Panc1 (cell line): ENCODE results near the gene MYO1B. TPM values are rescaled to one million over a fixed set of nuclear protein-coding genes. Genes with fewer than 3 reads are reported as not detected.

Source experiments
- ATAC-seq: fragments of 200-7000 bp; cut with Tn5 transposase; 2 replicates; pipeline ENCODE4 v1.9.1; 2020; ENCODE audit warnings: mild to moderate bottlenecking, moderate library complexity
- BruUV-seq: library from RNA; stranded (reverse); fragments of 400-500 nt; replicated peaks from 2 replicates; lab custom pipeline; 2021; lab: Mats Ljungman, UMichigan
- CTCF ChIA-PET: fragments of 300-600 bp; sonication (Branson Sonifier 250); formaldehyde crosslinking; loops from one replicate; lab custom pipeline; 2022; ENCODE audit warnings: antibody characterized with exemption; lab: Charles Lee
- POLR2A ChIA-PET: fragments of 300-600 bp; sonication (Branson Sonifier 250); formaldehyde crosslinking; loops from one replicate; lab custom pipeline; 2022; ENCODE audit warnings: antibody characterized with exemption; lab: Charles Lee
- DNase-seq: peaks from one replicate; pipeline ENCODE4 v3.0.0-alpha.2; 2010; ENCODE audit warnings: low read depth, low spot score
- H3K27ac ChIP-seq: 2 replicates; pipeline ENCODE4 v1.5.1; 2011; ENCODE audit warnings: mild to moderate bottlenecking, low read length, inconsistent platforms
- H3K27me3 ChIP-seq: fragments of 200-500 bp; sonication (Bioruptor generic); 2 replicates; pipeline ENCODE4 v1.6.0; 2014; ENCODE audit warnings: low read length, inconsistent platforms; ENCODE audit not compliant: control insufficient read depth, insufficient read depth
- H3K36me3 ChIP-seq: fragments of 200-500 bp; sonication (Bioruptor generic); 2 replicates; pipeline ENCODE4 v1.5.1; 2014; ENCODE audit warnings: inconsistent platforms, mild to moderate bottlenecking, low read length, moderate library complexity; ENCODE audit not compliant: control insufficient read depth, insufficient read depth
- H3K4me1 ChIP-seq: 2 replicates; pipeline ENCODE4 v1.5.1; 2011; ENCODE audit warnings: inconsistent platforms, mild to moderate bottlenecking, low read length, moderate library complexity; ENCODE audit not compliant: control insufficient read depth, insufficient read depth
- H3K4me3 ChIP-seq, 2 experiments: 2 replicates each; pipeline ENCODE4 v1.5.1; 2011 to 2012; ENCODE audit warnings: low read depth in 2 of 2, low read length in 2 of 2, mild to moderate bottlenecking in 2 of 2, inconsistent platforms in 1 of 2, moderate library complexity in 1 of 2
- H3K9me3 ChIP-seq: fragments of 200-500 bp; sonication (Bioruptor generic); 2 replicates; pipeline ENCODE4 v1.5.1; 2014; ENCODE audit warnings: low read depth, mild to moderate bottlenecking, inconsistent platforms, low read length, moderate library complexity; ENCODE audit not compliant: control insufficient read depth, insufficient read depth
- CTCF ChIP-seq: fragments of 450-650 bp; IDR thresholded peaks from 2 replicates; pipeline ENCODE4 v1.5.1; 2017; ENCODE audit warnings: mild to moderate bottlenecking
- POLR2AphosphoS5 ChIP-seq: IDR thresholded peaks from 2 replicates; pipeline ENCODE4 v1.6.1; 2012; ENCODE audit warnings: mild to moderate bottlenecking, low read depth, low read length, moderate library complexity
- REST ChIP-seq, 2 experiments: IDR thresholded peaks; 2 replicates each; pipeline ENCODE4 v1.6.1; 2011 to 2012; ENCODE audit warnings: low read depth in 2 of 2, control low read depth in 1 of 2, low read length in 1 of 2, mild to moderate bottlenecking in 1 of 2, moderate library complexity in 1 of 2; ENCODE audit not compliant: insufficient read depth in 1 of 2
- SIN3A ChIP-seq: IDR thresholded peaks from 2 replicates; pipeline ENCODE4 v1.6.1; 2012; ENCODE audit warnings: low read depth, mild to moderate bottlenecking, low read length, moderate library complexity, borderline replicate concordance; ENCODE audit not compliant: insufficient read depth
- TCF7L2 ChIP-seq: IDR thresholded peaks from 2 replicates; pipeline ENCODE4 v1.6.1; 2011; ENCODE audit warnings: mild to moderate bottlenecking, low read depth, low read length, inconsistent platforms
- in situ Hi-C: cut with HindIII; loops from 2 replicates; pipeline ENCODE4 v1.10.0; 2016; ENCODE audit warnings: low sequenced_read_pairs, low pct_unique_long_range_greater_than_20kb
- intact Hi-C: fragments of 100-400 bp; cut with micrococcal nuclease; formaldehyde crosslinking; loops from one replicate; pipeline ENCODE4 v1.10.0; 2022; ENCODE audit not compliant: unreplicated experiment
- total RNA-seq: library from RNA; stranded (reverse); gene quantifications from one replicate; pipeline ENCODE4 v1.2.1, GENCODE V29; 2021; ENCODE audit not compliant: unreplicated experiment

MYO1B gene
- total RNA-seq, 1 experiment from 2014 or later = 51.5 TPM

DNA sequence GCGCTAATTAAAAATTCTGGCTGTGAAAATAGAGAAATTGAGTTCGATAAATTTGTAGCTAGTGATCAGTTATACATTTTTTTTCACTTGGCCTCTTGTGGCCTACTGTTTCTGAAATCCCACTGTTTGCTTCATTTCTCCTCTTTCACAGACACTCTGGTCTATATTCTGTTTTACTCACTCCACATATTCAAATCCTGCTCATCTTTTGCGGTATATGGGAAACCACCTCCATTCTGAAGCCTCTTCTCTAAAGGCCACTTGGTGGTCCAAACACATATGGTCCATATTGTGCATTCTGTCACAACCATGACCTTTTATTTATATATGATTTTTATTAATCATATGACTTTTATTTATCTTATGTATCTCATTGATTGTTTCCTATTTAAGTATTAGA lies 67.0 kb downstream of the MYO1B start:
- Histone ChIP-seq H3K9me3 (no peaks in the 10 kb centered on the region), H3K4me3 (no peak overlapping the region), H3K27ac (no peak overlapping the region), H3K4me1 (no peaks in the 10 kb centered on the region), H3K36me3 (no peaks in the 10 kb centered on the region), H3K27me3 (no peaks in the 10 kb centered on the region)
- POLR2A ChIA-PET = no interaction called here
- no peak for ATAC-seq
- TF ChIP-seq TCF7L2 (no peak), CTCF (no peak), SIN3A (no peak), REST (IDR thresholded peaks at IDR 0.05; ENCODE audit: insufficient read depth in 1 of 2, low read depth in 2 of 2, low read length in 1 of 2) (no peak), POLR2AphosphoS5 (no peak)
- DNase-seq = no peak
- in situ Hi-C loops = no loop called here
- intact Hi-C loops = no loop called here
- CTCF ChIA-PET = no interaction called here
- BruUV-seq = no TSS peak

GRCh38 chr2:191312662-191313061 lies 67.5 kb downstream of the MYO1B start:
- ChIA-PET POLR2A (no interaction called here), CTCF (no interaction called here)
- no peak for TF ChIP-seq SIN3A
- no peak for TF ChIP-seq CTCF
- no peak for TF ChIP-seq POLR2AphosphoS5
- no peak for TF ChIP-seq TCF7L2
- TF ChIP-seq REST (IDR thresholded peaks at IDR 0.05; ENCODE audit: insufficient read depth in 1 of 2, low read depth in 2 of 2, low read length in 1 of 2) = no peak
- Histone ChIP-seq H3K4me1 (no peaks in the 10 kb centered on the region), H3K36me3 (no peaks in the 10 kb centered on the region), H3K9me3 (no peaks in the 10 kb centered on the region), H3K27ac (no peak overlapping the region), H3K4me3 (no peak overlapping the region), H3K27me3 (no peaks in the 10 kb centered on the region)
- in situ Hi-C loops = no loop called here
- DNase-seq = no peak
- intact Hi-C loops = no loop called here
- no TSS peak for BruUV-seq
- no peak for ATAC-seq
